Measurements from ENCODE around the gene RPRD2. TPM values are rescaled to one million over a fixed set of nuclear protein-coding genes. Genes with fewer than 3 reads are reported as not detected.

The RPRD2 gene
- total and polyA plus RNA-seq, 2 experiments from 2014 or later: 16.8 to 20.4 TPM

- no peak overlapping the region for H2AFZ ChIP-seq
- H3K4me1 ChIP-seq (ENCODE audit: insufficient read depth): no peaks in the 10 kb centered on the region
- no peak overlapping the region for H3K27ac Mint-ChIP-seq
- 0 out of 2 replicates have a peak, but pooled peaks cover 17% of the 10 kb centered on the region for H3K36me3 ChIP-seq (ENCODE audit: insufficient read depth)
- peaks cover 28% of the 10 kb centered on the region for H3K27me3 Mint-ChIP-seq (ENCODE audit: insufficient read depth, low read depth, poor library complexity)
- no peak for DNase-seq (ENCODE audit: low spot score)
- TF ChIP-seq EZH2phosphoT487 (IDR thresholded peaks at IDR 0.05; ENCODE audit: unreplicated experiment): no peak
- TF ChIP-seq STAT1 (IDR thresholded peaks at IDR 0.05; ENCODE audit: unreplicated experiment): no peak
- TF ChIP-seq REST (IDR thresholded peaks at IDR 0.05; ENCODE audit: unreplicated experiment): no peak
- no peak for TF ChIP-seq CREB1 (CRISPR knock-in tag; IDR thresholded peaks at IDR 0.05; ENCODE audit: low read depth)
- no peak for TF ChIP-seq ZNF462 (CRISPR knock-in tag; IDR thresholded peaks at IDR 0.05)
- TF ChIP-seq ZNF331 (CRISPR knock-in tag; IDR thresholded peaks at IDR 0.05; ENCODE audit: low read depth): no peak
- TF ChIP-seq ETS1 (IDR thresholded peaks at IDR 0.05): no peak
- no peak for TF ChIP-seq NANOG (IDR thresholded peaks at IDR 0.05; ENCODE audit: borderline replicate concordance)
- TF ChIP-seq POLR2AphosphoS5 (IDR thresholded peaks at IDR 0.05; ENCODE audit: low read depth): no peak
- no peak for TF ChIP-seq CTCF (conservative IDR thresholded peaks at IDR 0.05; ENCODE audit: low read depth in 2 of 2)
- TF ChIP-seq JUNB (IDR thresholded peaks at IDR 0.05; ENCODE audit: unreplicated experiment): no peak
- no peak for TF ChIP-seq EZH2 (IDR thresholded peaks at IDR 0.05; ENCODE audit: low read depth, unreplicated experiment)
- no peak overlapping the region for H3K4me3 Mint-ChIP-seq
- H3F3A ChIP-seq (replicated peaks; ENCODE audit: low read depth): no peaks in the 10 kb centered on the region; the same call in 1 of the 2 replicates
- H3K79me2 ChIP-seq (replicated peaks; ENCODE audit: insufficient read depth): no peaks in the 10 kb centered on the region
- H3K27me3 ChIP-seq (ENCODE audit: insufficient read depth): no peaks in the 10 kb centered on the region
- no peaks in the 10 kb centered on the region for H4K20me1 ChIP-seq (replicated peaks; ENCODE audit: insufficient read depth)
- H3K27ac ChIP-seq (ENCODE audit: low read depth): no peak overlapping the region
- no peak overlapping the region for H3K4me3 ChIP-seq
- H3K4me1 Mint-ChIP-seq: peaks cover 4% of the 10 kb centered on the region; the same call in 2 of the 3 replicates
- no peak overlapping the region for H3K4me2 ChIP-seq
- no peaks in the 10 kb centered on the region for H3K9me3 Mint-ChIP-seq
- peaks cover 48% of the 10 kb centered on the region for H3K36me3 Mint-ChIP-seq (ENCODE audit: low read depth)
- H3K9me2 ChIP-seq (ENCODE audit: insufficient read depth): no peaks in the 10 kb centered on the region
- no peak for ATAC-seq
These were observed 141.5 kb downstream of the RPRD2 start for GRCh38 chr1:150505431-150505830.
